ENCODE measurements around the gene ANKRD45.
"Not testable (repeated sequence)": the region's sequence is repeated elsewhere in the genome, so short reads cannot be mapped to it uniquely, and the experiment has no call there.

ANKRD45 gene

GRCh38 chr1:173581383-173582079, 88.1 kb downstream of the ANKRD45 start:
- Histone ChIP-seq H3K4me1 (ENCODE audit: insufficient read depth, low read length) (no peaks in the 10 kb centered on the region), H3K36me3 (ENCODE audit: insufficient read depth, low read length) (no peaks in the 10 kb centered on the region), H3K9me3 (ENCODE audit: low read length) (no peaks in the 10 kb centered on the region), H2AFZ (ENCODE audit: low read depth, low read length) (no peak overlapping the region), H3K4me3 (ENCODE audit: low read length) (no peak overlapping the region), H3K27me3 (ENCODE audit: insufficient read depth, low read length) (no peaks in the 10 kb centered on the region)

- Histone ChIP-seq H3K9me3 (ENCODE audit: low read length) (no peaks in the 10 kb centered on the region), H3K4me3 (ENCODE audit: low read length) (no peak overlapping the region), H3K4me1 (ENCODE audit: insufficient read depth, low read length) (no peaks in the 10 kb centered on the region), H3K27me3 (ENCODE audit: insufficient read depth, low read length) (no peaks in the 10 kb centered on the region), H3K36me3 (ENCODE audit: insufficient read depth, low read length) (no peaks in the 10 kb centered on the region), H2AFZ (ENCODE audit: low read depth, low read length) (no peak overlapping the region)
These were observed 89.0 kb downstream of the ANKRD45 start for GRCh38 chr1:173580658-173581057.

DNA sequence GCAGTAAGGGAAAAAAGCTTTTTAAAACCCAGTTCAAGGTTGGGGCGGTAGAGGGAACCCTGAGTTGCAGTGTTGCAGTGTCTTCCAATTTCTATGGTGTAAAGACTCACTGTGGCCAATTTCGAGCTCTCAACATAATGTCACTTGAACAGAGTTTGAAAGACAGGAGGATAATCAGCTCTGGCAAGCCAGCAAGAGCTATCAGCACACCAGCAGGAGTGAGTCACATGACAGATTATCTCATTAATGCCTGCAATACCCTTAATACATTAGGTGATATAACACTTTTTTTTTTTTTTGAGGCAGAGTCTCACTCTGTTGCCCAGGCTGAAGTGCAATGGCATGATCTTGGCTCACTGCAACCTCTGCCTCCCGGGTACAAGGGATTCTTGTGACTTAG, 89.6 kb downstream of the ANKRD45 start:
- Histone ChIP-seq H3K9me3 (ENCODE audit: low read length) (no peaks in the 10 kb centered on the region), H3K36me3 (ENCODE audit: insufficient read depth, low read length) (no peaks in the 10 kb centered on the region), H3K4me1 (ENCODE audit: insufficient read depth, low read length) (no peaks in the 10 kb centered on the region), H3K4me3 (ENCODE audit: low read length) (no peak overlapping the region), H2AFZ (ENCODE audit: low read depth, low read length) (no peak overlapping the region), H3K27me3 (ENCODE audit: insufficient read depth, low read length) (no peaks in the 10 kb centered on the region)

DNA sequence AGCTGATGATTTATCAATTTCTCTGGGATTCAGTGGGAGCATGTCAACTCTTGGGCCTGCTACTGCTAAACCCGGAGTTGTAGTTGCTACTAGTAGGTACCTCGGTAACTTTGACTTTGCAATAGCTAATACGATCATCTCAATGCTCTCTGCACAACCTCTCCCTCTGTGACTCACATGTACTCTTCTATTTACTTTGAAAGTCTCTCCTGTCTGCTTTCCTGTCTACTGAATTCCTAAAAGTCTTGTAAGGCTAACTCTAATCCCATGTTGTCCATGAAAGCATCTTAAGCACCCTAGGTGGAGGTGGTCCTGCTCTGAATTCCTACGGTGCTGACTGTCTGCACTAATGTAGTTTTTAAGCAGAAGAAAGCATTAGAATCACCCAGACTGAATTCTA, 96.1 kb downstream of the ANKRD45 start:
- no peaks in the 10 kb centered on the region for H3K36me3 ChIP-seq (ENCODE audit: insufficient read depth, low read length)
- no peaks in the 10 kb centered on the region for H3K9me3 ChIP-seq (ENCODE audit: low read length)

DNA sequence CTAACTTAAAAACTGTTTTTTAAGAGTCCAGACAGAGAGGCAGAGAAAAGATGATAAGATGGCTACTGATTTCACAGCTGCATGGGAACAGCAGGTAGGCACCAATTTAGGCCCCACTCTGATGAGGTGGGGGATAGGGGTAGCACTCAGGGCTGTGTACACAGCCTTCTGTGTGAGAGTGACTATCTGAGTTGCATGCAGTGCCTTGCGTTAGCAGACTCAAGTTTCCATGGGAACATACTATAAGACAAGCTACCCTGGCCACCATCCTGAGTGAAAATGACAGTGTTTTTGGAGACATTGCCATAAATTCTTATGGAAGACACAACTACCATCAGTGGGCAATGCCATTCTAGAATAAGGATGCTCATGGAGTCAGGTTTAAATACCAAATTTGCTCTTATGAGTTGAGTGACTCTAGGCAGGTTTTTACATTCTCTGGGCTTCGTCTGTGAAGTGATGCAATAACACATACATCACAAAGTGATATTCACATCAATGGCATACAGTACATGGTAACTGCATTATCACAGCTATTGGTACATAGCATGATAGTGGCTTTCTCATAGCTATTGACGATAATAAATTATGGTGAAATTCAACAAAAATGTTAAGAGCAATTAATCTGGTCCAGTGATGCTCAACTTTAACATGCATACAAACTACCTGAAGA, 97.3 kb downstream of the ANKRD45 start:
- H3K4me1 ChIP-seq (ENCODE audit: insufficient read depth, low read length), result no peaks in the 10 kb centered on the region
- H3K9me3 ChIP-seq (ENCODE audit: low read length), result no peaks in the 10 kb centered on the region
- no peak overlapping the region for H3K4me3 ChIP-seq (ENCODE audit: low read length)
- H3K27me3 ChIP-seq (ENCODE audit: insufficient read depth, low read length), result no peaks in the 10 kb centered on the region
- H2AFZ ChIP-seq (ENCODE audit: low read depth, low read length), result no peak overlapping the region
- no peaks in the 10 kb centered on the region for H3K36me3 ChIP-seq (ENCODE audit: insufficient read depth, low read length)

More for the DNA sequence above, 96.1 kb downstream of the ANKRD45 start:
- H3K4me3 ChIP-seq (ENCODE audit: low read length), result no peak overlapping the region
- H3K4me1 ChIP-seq (ENCODE audit: insufficient read depth, low read length), result no peaks in the 10 kb centered on the region
- H3K27me3 ChIP-seq (ENCODE audit: insufficient read depth, low read length), result no peaks in the 10 kb centered on the region
- no peak overlapping the region for H2AFZ ChIP-seq (ENCODE audit: low read depth, low read length)

DNA sequence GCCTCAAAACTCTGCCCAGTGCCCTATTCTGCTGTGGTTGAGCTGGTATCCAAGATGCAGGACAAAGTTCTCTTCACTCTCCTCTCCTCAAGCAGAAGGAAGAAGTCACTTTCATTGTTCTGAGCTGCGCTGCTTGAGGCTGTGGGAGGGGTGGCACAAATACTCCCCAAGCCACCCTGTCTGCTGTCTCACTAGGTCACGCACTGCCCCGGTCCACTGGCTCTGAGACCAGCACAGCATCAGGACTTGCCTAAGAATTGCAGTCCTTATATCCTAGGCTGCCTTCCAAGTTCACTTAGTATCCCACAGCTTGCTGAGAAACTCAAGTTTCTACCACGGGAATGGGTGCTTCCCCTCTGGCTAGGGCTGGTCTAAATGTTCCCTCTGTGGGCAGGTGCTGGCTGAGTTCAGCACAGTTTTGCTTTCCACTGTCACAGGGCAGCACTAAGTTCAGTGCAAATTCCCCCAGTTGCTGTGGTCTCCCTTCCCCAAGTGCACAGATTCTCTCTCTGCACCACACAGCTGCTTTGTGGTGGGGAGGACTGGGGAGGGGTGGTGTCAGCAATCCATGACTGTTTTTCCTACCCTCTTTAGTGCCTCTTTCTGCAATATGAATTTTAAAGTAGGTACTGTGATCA, 99.2 kb downstream of the ANKRD45 start:
- Histone ChIP-seq H3K4me1 (ENCODE audit: insufficient read depth, low read length) (no peaks in the 10 kb centered on the region), H3K4me3 (ENCODE audit: low read length) (no peak overlapping the region), H3K9me3 (ENCODE audit: low read length) (no peaks in the 10 kb centered on the region), H3K36me3 (ENCODE audit: insufficient read depth, low read length) (no peaks in the 10 kb centered on the region), H2AFZ (ENCODE audit: low read depth, low read length) (no peak overlapping the region), H3K27me3 (ENCODE audit: insufficient read depth, low read length) (no peaks in the 10 kb centered on the region)

DNA sequence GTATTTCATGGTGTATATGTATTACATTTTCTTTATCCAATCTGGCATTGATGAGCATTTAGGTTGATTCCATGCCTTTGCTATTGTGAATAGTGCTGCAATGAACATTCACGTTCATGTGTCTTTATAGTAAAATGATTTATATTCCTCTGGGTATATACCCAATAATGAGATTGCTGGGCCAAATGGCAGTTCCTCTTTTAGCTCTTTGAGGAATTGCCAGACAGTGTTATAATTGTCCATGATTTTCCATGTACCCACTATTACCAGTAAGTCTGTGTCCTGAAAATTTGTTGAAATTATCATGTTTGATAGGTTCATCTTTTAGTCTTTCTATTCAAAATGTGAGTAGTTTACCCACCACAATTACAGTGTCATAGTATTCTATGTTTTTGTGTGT, 101.2 kb downstream of the ANKRD45 start:
- H3K27me3 ChIP-seq (ENCODE audit: insufficient read depth, low read length), result no peaks in the 10 kb centered on the region
- H3K9me3 ChIP-seq (ENCODE audit: low read length), result no peaks in the 10 kb centered on the region
- no peak overlapping the region for H2AFZ ChIP-seq (ENCODE audit: low read depth, low read length)
- H3K4me3 ChIP-seq (ENCODE audit: low read length), result no peak overlapping the region
- no peaks in the 10 kb centered on the region for H3K36me3 ChIP-seq (ENCODE audit: insufficient read depth, low read length)
- no peaks in the 10 kb centered on the region for H3K4me1 ChIP-seq (ENCODE audit: insufficient read depth, low read length)

- not testable (repeated sequence) for H3K4me3 ChIP-seq (ENCODE audit: low read length); H3K9me3 ChIP-seq (ENCODE audit: low read length); H3K27me3 ChIP-seq (ENCODE audit: insufficient read depth, low read length); H3K36me3 ChIP-seq (ENCODE audit: insufficient read depth, low read length); H2AFZ ChIP-seq (ENCODE audit: low read depth, low read length); H3K4me1 ChIP-seq (ENCODE audit: insufficient read depth, low read length)
These were observed 105.8 kb downstream of the ANKRD45 start for GRCh38 chr1:173563846-173564245.

DNA sequence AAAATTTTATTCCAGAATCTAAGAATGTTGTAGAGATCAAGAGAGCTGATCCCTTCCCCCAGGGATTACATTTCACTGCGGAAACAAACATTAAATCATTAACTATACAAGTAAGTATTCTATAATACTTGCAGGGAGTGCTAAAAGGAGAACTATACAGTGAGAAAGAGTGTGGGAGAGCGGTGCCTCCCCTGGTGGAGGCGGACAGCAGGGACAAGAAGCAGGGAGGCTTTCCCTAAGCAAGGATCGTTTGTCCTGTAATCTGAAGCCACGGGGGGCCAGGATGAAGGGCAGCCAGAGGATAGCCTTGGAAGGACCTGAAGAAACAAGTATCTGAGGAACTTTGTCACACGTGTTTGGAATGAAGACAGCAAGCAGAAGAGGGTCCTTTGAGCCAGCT, 106.8 kb downstream of the ANKRD45 start:
- H3K36me3 ChIP-seq (ENCODE audit: insufficient read depth, low read length), result no peaks in the 10 kb centered on the region
- H3K9me3 ChIP-seq (ENCODE audit: low read length), result no peaks in the 10 kb centered on the region
- no peak overlapping the region for H2AFZ ChIP-seq (ENCODE audit: low read depth, low read length)
- no peaks in the 10 kb centered on the region for H3K4me1 ChIP-seq (ENCODE audit: insufficient read depth, low read length)
- H3K4me3 ChIP-seq (ENCODE audit: low read length), result no peak overlapping the region
- H3K27me3 ChIP-seq (ENCODE audit: insufficient read depth, low read length), result no peaks in the 10 kb centered on the region

GRCh38 chr1:173561263-173561662, 108.4 kb downstream of the ANKRD45 start:
- Histone ChIP-seq H3K36me3 (ENCODE audit: insufficient read depth, low read length) (no peaks in the 10 kb centered on the region), H3K27me3 (ENCODE audit: insufficient read depth, low read length) (no peaks in the 10 kb centered on the region), H3K4me1 (ENCODE audit: insufficient read depth, low read length) (no peaks in the 10 kb centered on the region), H3K9me3 (ENCODE audit: low read length) (no peaks in the 10 kb centered on the region), H2AFZ (ENCODE audit: low read depth, low read length) (no peak overlapping the region), H3K4me3 (ENCODE audit: low read length) (no peak overlapping the region)

DNA sequence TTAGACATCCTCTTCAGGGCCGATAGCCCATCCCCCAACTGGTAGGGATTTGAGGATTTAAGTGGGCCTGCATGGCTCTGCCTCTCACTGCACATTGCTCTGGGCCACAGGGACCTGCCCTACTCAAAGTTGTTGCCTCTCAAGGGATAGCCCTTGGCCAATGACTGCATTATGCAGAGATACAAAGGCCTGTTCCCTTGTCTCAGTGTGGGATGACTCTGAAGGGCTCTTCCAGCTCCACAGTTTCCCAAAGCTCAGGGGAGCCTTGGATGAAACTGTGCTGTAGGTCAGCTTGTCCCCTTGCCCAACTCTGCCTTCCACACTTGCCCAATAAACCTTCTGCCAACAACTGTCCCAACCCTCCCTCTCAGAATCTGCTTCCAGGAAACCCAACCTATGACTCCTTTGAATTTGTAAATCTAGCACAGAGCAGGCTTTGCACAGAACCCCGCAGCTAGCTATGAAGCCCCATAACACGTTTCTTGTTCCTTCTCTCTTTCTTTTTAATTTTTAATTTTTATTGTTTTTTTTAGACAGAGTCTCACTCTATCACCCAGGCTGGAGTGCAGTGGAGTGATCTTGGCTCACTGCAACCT, 109.3 kb downstream of the ANKRD45 start:
- no peaks in the 10 kb centered on the region for H3K27me3 ChIP-seq (ENCODE audit: insufficient read depth, low read length)
- no peaks in the 10 kb centered on the region for H3K9me3 ChIP-seq (ENCODE audit: low read length)
- no peak overlapping the region for H3K4me3 ChIP-seq (ENCODE audit: low read length)
- no peaks in the 10 kb centered on the region for H3K4me1 ChIP-seq (ENCODE audit: insufficient read depth, low read length)
- no peaks in the 10 kb centered on the region for H3K36me3 ChIP-seq (ENCODE audit: insufficient read depth, low read length)
- no peak overlapping the region for H2AFZ ChIP-seq (ENCODE audit: low read depth, low read length)
